A204.1 (cell line): ENCODE results near the gene DUSP9.

Source experiments
- FAIRE-seq: peaks from 2 replicates; lab custom pipeline; 2012; peaks lifted over from hg19 to GRCh38; lab: Jason Lieb, UNC

DUSP9 gene

DNA sequence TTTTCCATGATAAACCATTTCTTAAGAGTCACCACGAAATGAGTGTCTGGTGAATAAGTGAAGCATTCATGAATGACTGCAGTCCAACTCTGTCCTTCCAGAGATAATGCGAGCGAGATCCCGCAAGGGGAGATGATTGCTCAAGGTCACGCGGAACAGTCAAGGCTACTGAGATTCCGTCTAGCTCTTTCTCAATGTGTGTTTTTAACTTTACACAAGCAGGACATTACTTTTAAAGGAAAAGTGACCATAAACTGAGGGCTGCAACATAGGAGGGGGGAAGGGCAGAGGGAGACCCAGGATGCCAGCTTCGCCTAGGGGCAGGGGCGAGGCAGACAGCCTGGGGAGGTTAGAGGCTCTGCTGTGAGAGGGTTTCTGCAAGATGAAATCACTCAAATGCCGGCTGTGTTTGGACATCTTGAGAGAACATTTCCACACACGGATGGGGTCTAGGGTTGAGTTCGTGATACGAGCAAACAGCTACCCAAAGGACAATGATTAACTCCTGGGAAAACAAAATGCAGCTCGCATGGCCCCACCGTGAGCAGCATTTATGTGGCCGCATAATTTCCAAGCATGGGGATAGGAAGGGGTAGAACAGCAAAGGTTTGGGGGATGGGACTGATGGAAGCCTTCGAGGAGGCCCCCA lies 24.2 kb upstream of the DUSP9 start:
- no peak for FAIRE-seq

DNA sequence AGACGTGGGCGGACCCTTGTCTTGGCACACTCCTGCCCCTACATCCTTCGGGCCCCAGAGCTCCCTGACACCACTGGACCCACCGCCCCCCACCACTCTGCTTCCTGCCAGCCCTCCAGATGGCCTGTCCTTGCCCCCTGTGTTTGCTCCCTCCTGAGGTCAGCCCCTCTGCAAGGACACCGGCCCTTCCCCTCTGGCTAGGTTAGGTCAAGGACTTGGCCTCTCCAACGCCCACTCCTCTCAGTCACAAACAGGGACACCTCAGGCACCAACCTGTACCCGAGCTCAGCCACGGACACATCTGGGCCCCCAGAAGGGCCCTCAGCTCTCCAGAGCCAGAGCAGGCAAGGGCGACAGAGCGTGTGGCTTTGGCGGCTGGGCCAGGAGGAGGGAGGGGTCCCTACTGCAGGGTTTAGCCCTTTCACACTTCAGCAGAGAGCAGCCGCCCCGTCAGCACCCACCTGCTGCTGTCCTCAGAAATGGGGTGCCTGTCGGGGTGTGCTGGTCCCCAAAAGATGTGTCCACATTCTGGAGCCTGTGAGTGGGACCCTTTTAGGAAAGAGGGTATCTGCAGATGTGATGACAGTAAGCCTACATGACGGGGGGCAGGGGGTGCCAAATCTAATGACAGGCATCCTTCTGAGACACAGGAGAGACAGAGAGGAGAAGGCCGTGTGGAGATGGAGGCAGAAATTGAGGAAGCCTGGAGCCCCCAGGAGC lies 23.5 kb upstream of the DUSP9 start:
- no peak for FAIRE-seq

DNA sequence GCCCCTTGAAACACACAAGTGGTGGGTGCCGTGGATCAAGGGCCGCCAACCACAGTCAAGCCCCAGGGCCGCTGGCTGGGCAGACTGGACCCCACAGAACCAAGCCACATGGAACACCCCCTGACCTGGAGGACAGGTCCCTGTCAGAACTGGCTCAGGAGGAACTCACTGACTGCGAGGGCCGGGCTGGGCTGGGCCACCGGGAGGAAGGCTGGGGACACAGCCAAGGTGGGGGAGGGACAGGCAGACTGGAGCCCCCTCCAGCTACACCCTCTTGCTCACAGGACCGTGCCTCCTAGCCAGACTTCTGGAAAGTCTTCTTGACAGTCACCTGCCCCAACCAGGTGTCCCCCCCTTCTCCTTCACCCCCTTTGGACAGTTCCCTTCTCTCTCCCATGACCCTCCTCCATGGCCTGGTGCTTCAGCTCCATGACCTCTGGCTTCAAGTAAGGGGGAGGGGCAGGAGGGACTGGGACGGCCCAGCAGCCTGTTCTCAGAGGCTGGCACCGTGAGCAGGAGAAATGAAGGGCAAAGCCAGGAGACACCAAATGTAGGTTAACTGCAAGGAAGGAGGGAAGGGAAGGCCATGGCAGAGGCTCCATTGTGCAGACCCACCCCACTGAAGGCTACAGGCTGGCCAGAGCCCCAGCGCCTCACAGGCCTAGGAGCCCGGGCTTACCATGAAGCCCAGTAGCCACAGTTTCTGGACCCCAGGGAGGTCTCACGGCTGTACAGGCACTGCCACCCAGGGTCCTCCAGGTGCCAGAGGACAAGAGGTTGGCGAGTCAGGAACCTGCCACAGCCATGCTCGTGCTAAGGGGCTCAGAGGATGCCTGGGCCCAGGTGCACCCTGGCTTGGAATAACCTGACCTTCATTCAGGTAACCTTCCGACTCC lies 22.6 kb upstream of the DUSP9 start:
- no peak for FAIRE-seq

GRCh38 chrX:153625271-153626024 lies 21.6 kb upstream of the DUSP9 start:
- no peak for FAIRE-seq

- no peak for FAIRE-seq
Observed at GRCh38 chrX:153626025-153626633, 20.9 kb upstream of the DUSP9 start.

GRCh38 chrX:153626863-153627674 lies 19.9 kb upstream of the DUSP9 start:
- FAIRE-seq, result no peak

GRCh38 chrX:153627675-153628111 lies 19.3 kb upstream of the DUSP9 start:
- FAIRE-seq, result no peak

- FAIRE-seq, result no peak
Observed at GRCh38 chrX:153628129-153628528, 18.9 kb upstream of the DUSP9 start.

DNA sequence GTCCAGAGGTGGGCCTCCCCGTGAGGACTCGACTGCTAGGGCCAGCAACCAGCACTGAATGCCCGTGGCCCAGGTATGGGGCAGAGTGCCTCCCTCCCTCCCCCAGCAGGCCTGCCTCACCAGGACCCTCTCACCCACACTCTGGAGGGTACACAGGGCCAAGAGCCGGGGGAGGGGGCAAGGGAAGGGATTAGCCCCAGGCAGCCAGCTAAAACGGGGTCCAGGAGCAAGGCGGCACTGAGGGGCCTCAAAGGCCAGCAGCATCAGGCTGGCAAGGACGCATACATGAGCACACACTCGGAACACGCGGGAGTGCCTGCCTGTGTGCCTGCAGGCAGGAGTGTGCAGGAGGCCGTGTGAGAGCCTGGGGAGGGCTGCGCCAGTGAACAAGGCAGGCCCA lies 18.3 kb upstream of the DUSP9 start:
- FAIRE-seq, result no peak

- no peak for FAIRE-seq
Observed at GRCh38 chrX:153631346-153631745, 15.7 kb upstream of the DUSP9 start.

- no peak for FAIRE-seq
Observed at GRCh38 chrX:153631907-153632594, 15.0 kb upstream of the DUSP9 start.

DNA sequence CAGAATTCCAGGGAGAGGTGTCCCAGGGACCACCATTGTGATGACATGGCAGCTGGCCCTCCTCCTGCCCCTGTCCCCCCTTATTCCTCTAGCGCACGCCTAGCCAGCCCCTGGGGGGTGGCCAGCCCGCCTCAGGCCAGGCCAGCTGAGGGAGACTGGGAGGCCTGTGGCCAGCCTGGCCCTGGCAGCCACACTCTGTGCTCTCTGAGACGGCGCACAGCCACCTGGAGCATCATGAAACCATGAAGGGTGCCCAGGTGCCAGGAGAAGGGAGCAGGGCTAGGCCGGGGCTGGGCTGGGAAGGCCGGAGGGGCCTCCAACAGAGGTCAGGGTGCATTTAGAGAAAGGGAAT lies 14.4 kb upstream of the DUSP9 start:
- no peak for FAIRE-seq

- no peak for FAIRE-seq
Observed at GRCh38 chrX:153633048-153633447, 14.0 kb upstream of the DUSP9 start.

- no peak for FAIRE-seq
Observed at GRCh38 chrX:153633607-153634180, 13.3 kb upstream of the DUSP9 start.

DNA sequence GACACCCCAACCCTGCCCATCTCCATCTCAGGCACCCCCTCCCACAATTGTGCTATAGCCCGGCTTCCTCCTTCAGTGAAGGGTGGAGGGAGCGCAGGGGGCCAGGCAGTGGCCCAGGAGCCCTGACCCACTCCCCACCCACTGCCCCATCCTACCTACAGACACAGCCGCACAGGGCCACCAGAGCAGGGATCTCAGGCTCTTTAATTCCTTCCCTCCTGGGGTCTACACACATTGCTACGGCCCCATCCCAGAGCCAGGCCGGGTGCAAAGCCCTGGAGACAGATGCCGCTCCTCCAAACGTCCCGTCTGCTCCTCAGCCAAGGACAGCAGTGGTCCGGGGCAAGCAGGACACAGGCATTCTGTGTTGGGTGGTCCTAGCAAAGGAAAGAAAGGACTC lies 12.8 kb upstream of the DUSP9 start:
- no peak for FAIRE-seq

- no peak for FAIRE-seq
Observed at GRCh38 chrX:153634832-153635231, 12.2 kb upstream of the DUSP9 start.

GRCh38 chrX:153635388-153635787 lies 11.6 kb upstream of the DUSP9 start:
- no peak for FAIRE-seq

DNA sequence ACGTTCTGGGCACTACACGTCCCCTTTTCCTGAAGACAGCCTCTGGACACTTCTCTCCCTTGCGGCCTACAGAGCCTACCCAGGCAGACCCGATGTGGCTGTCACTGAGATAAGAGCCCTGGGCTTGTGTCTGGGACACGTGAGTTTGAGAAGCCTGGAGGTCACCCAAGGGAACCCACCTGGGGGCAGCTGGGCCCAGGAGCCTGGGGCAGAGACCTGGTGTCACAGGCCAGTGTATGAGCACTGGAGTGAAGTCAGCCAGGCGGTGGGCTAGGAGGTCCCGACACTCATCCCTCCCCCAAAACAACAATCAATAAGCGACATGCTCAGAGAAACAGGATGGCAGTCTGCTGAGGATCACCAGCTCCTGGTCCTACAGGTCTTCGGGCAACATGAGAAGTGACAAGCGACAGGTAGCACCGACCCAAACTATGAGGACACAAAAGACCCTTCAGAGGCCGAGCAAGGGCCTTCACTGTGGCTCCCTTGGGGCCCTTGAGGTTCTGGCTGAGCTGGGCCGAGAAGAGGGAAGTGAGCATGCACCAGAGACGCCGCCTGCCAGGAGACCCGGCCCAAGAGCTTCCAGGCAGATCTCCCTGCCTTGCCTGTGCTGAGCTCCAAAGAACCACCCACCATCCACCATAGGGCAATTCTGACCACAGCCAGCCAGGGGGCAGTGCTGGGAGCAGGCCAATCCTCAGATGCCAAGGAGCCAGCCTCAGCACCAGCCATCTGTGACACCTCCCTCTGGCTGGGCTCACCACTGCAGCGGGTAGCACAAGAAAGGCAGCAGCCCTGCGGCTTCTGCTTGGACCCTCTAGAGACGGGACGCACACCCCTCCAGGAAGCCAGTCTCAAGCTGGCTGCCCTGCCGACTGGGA lies 11.0 kb upstream of the DUSP9 start:
- no peak for FAIRE-seq

DNA sequence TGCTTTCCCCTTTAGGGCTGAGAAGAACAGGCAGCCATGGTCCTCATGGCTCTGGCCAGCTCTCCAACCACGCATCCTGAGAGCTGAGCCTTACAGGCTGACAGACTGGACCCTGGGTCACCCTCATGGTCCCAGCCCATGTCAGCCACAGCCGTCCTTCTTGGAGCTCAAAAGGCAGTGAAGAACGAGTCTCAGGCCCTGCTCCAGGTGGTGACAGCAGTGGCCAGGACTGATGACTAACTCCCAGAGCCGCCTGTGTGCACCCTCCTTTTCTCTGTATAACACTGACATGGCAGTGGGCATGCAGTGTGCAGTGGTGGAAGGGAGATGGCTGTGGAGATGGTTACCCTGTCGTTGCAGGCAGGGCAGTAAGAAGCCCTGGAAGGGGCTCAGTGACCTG lies 10.3 kb upstream of the DUSP9 start:
- FAIRE-seq, result no peak
